Activated CD4-positive, alpha-beta T cell treated with anti-CD3 and anti-CD28 coated beads, Interleukin-10, Interleukin-2, amounts not matched to agents 100 ng/mL and 50 ng/mL, durations not matched to agents 16 hours and 8 hours (primary cell): ENCODE results near the gene IZUMO3.
"Not testable (repeated sequence)": the region's sequence is repeated elsewhere in the genome, so short reads cannot be mapped to it uniquely, and the experiment has no call there.

Experiments used
- DNase-seq: peaks from one replicate; pipeline ENCODE4 v3.0.0-alpha.2; 2020

Gene IZUMO3

GRCh38 chr9:24545847-24546522 lies at the start of gene IZUMO3:
Gene IZUMO3, minus strand, starts transcription at chr9:24545897. Its CDS starts 248 bp downstream, at chr9:24545649.
- no peak for DNase-seq

DNA sequence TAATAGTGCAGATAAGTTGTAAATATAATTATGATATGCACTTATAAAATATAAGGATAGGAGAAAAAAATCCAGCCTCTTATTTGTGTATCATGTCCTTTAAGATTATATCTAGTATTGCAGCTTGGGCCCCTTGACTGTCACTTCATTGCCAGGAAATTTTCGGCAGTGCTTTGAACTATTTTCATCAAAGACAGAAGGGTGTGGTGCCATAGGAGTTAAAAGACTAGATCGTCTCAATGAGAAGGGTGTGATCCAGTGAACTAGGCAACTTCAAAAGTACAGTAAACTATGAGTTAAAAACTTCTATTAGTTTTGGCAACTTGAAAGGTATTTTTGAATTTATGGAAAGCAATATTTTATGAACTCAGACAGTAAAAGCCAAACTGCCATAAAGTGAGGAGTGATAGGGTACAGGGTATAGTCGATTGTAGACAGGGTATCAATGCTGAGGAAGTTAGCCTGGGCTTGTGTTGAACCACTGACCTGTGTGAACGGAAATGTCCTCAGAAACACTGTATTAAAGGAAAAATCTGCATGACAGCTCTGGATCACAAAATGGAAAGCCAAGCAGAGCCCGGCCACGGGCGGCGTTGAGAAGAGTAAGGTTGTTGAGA lies 48.6 kb upstream of the IZUMO3 start:
- no peak for DNase-seq

- DNase-seq: no peak
Measured at GRCh38 chr9:24590432-24590831, 44.7 kb upstream of the IZUMO3 start.

DNA sequence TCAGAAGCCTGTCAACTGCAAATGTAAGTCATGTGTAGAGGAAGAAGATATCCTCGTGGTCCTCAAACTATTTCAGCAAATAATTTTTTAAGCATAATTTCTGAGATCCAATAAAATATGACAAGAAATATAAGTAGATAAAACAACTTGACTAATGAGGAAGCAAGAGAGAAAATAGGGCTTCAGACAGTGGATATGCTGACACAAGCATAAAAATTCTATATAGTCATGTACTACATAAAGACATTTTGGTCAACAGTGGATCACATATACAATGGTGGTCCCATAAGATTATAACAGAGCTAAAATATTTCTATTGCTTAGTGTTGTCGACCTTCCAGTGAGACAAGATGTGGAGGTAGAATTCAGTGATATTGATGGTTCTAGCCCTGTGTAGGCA lies 42.2 kb upstream of the IZUMO3 start:
- DNase-seq: no peak

- DNase-seq: no peak
Measured at GRCh38 chr9:24582146-24583126, 36.7 kb upstream of the IZUMO3 start.

DNA sequence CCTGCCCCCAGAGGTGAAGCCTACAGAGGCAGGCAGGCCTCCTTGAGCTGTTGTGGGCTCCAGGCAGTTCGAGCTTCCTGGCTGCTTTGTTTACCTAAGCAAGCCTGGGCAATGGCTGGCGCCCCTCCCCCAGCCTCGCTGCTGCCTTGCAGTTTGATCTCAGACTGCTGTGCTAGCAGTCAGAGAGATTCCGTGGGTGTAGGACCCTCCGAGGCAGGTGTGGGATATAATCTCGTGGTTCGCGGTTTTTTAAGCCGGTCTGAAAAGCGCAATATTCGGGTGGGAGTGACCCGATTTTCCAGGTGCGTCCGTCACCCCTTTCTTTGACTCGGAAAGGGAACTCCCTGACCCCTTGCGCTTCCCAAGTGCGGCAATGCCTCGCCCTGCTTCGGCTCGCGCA lies 34.3 kb upstream of the IZUMO3 start:
- DNase-seq: not testable (repeated sequence)

- no peak for DNase-seq
Measured at GRCh38 chr9:24572406-24572805, 26.7 kb upstream of the IZUMO3 start.

- DNase-seq: no peak
Measured at GRCh38 chr9:24561957-24562356, 16.3 kb upstream of the IZUMO3 start.

DNA sequence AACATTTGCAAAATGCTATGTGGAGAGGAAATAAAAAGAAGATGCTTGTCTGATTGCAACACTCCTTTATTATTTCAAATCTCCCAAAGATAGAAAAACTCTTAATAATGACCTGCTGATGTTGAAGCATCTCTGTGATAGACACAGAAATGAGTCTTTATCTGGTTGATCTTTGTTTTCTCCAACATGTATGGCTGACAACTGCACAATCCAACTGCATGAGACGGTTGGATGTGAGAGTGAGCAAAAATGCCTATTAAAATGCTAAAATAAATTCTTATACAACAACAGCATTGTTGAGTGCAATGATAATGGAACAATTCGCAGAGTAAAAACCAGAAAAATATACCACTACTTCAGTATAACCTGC lies 7.5 kb upstream of the IZUMO3 start:
- no peak for DNase-seq

- DNase-seq: no peak
Measured at GRCh38 chr9:24552526-24553182, 7.0 kb upstream of the IZUMO3 start.

- DNase-seq: no peak
Measured at GRCh38 chr9:24545285-24545684, 412 bp downstream of the IZUMO3 start.

DNA sequence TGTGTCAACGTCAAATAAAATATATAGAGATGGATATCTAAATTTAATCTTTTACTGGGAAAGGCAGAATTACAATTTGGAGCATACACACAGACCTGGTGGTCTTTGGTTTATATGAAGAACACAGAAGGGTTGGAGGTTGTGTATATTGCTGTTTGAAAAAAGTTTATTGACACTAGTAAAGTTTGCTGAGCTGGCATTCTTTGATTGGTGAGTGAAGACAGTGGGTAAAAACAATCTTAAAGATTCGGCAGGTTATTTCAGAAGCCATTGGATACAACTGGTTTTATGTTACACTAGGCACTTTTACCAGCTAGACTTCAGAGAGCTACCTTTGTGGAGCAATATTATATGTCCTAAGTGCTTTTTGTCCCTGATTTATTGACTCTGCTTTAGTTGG lies 27.2 kb downstream of the IZUMO3 start:
- no peak for DNase-seq

DNA sequence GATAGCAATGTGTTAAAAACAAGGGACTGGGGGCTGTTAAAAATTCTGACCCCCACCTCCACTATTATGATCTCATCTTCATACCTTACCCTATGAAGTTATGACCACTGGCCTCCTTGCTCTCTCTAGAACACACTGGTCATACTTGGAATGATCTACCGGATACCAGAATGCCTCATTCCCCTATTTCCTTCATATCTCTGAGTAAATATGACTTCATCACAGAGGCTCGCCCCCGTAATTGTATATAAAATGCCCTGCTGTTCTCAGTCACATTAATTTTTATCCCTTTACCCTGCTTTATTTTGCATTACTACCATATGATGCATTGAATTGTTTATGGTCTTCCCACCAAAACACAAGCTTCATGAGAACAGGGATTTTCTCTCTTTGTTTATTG lies 29.2 kb downstream of the IZUMO3 start:
- no peak for DNase-seq

DNA sequence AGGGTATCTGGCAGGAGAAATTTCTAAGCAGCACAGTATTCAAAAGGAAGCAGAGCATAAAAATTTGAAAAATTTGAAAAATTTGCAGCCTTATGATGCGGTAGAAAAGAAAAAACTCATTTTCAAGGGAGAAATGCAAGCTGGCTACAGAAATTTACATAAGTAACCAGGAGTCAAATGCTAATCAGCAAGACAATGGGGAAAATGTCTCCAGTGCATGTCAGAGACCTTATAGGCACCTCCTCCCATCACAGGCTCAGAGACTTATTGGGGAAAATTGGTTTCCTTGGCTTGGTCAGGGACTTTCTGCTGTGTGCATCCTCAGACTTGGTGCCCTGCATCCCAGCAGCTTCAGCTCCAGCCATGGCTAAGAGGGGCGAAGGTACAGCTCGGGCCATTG lies 35.8 kb downstream of the IZUMO3 start:
- DNase-seq: no peak

DNA sequence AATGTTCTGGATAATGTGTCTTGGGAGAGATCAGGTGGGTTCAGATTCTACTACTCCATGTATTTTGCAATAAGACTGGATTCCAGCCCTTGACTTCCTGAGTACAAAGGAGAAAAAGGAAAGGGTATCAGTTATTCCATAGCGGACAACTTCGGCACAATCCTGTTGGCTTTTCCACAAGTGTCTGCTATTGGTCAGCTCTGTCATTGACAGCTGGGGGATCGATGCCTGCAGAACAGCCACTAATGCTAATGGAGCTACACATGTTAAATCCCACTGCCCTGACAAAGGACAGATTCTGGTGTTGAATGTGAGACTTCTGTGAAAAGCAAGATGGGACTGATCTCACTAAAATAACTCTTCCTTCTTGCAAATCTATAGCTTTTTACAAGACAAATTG lies 41.2 kb downstream of the IZUMO3 start:
- DNase-seq: no peak

DNA sequence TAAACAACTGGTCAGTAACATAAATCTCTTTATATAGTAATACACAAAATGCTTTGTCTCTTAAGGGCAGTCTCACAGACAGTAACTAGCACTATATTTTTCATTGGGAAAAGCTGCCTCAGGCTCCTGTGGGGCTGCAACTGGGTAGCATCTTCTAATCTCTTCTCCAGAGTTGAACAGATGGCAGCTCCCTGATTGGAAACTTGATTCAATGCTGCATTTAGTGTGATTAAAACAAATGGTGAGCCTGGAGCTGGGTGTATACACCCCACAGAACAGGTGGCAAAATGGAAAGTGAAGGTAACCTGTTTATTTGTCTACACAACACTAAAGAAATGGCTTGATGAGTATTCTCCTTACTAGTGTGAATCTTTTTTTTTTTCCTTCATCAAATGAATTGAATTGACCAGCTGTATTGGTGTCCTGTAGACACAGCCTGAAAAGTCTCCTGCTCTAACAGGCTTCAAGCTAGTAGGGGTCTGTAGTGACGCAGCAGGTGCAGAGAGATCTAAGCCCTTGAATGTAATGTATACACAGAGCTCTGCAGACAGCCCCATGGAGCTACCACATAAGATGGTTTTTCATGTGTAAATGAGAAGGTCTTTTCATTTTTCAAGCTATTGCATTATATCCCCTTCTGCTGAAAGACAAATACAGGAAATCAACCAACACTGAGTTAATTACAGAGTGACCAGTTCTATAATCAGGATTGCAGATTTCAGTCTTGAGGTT lies 43.3 kb downstream of the IZUMO3 start:
- no peak for DNase-seq

- no peak for DNase-seq
Measured at GRCh38 chr9:24500761-24501160, 44.9 kb downstream of the IZUMO3 start.

DNA sequence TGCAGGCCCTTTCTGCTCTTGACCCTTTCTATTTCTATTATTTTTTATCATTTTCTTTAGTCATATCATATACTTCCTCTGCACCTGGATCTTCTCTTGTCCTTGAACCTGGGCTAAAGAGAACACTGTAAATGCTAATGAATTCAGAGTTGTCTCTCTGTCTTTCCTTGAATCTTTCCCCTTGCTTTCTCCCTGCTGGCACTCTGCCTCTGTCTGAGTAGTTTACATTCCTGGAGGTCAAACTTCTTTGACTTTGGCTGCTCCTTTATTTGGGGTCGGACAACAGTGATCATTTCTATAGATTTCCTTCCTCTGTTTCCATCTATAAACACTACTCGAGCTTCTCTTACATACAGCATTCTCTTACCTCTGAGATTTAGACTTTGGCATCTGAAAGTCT lies 47.1 kb downstream of the IZUMO3 start:
- no peak for DNase-seq

DNA sequence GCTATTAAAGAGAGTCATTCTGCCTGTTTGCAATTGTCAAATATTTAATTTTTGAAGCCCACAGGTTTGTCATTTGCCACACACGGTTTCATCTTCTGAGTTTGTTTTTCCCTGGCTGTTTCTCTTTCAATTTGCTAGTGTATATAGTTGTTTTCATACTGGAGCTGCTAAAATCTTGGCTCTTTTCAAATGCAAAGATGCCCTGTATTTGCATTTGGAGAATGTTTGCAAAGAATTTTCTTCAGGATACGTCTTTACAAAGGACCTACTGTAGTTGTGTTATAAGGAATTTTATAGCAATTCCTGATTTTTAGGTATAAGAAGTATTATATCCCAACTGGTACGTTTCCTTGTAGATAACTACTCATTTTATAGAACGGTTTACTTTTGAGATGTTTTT lies 48.0 kb downstream of the IZUMO3 start:
- DNase-seq: no peak
